GM19035 (cell line): ENCODE measurements around the gene CTPS1.

Source experiments
- ATAC-seq: cut with Tn5 transposase; IDR thresholded peaks from one replicate; pipeline ENCODE4 v1.9.1; 2021; ENCODE audit not compliant: unreplicated experiment

CTPS1 gene

GRCh38 chr1:41022424-41022823, 42.9 kb downstream of the CTPS1 start:
- no peak for ATAC-seq

- ATAC-seq = no peak
These were observed 43.9 kb downstream of the CTPS1 start for GRCh38 chr1:41023279-41023990.

- no peak for ATAC-seq
These were observed 45.5 kb downstream of the CTPS1 start for GRCh38 chr1:41024953-41025352.

GRCh38 chr1:41025979-41026819, 46.7 kb downstream of the CTPS1 start:
- ATAC-seq = no peak

- ATAC-seq = no peak
These were observed 48.6 kb downstream of the CTPS1 start for GRCh38 chr1:41028034-41028642.

- no peak for ATAC-seq
These were observed 51.5 kb downstream of the CTPS1 start for GRCh38 chr1:41030872-41031616.

GRCh38 chr1:41032147-41032546, 52.7 kb downstream of the CTPS1 start:
- no peak for ATAC-seq

GRCh38 chr1:41033272-41033671, 53.8 kb downstream of the CTPS1 start:
- ATAC-seq = no peak

GRCh38 chr1:41037116-41037903, 57.8 kb downstream of the CTPS1 start:
- ATAC-seq = no peak

- ATAC-seq = no peak
These were observed 58.6 kb downstream of the CTPS1 start for GRCh38 chr1:41038110-41038509.

- ATAC-seq = no peak
These were observed 62.2 kb downstream of the CTPS1 start for GRCh38 chr1:41041614-41042270.

GRCh38 chr1:41044187-41044586, 64.7 kb downstream of the CTPS1 start:
- ATAC-seq = no peak

GRCh38 chr1:41045740-41046139, 66.2 kb downstream of the CTPS1 start:
- no peak for ATAC-seq

GRCh38 chr1:41046347-41046775, 66.9 kb downstream of the CTPS1 start:
- no peak for ATAC-seq

- no peak for ATAC-seq
These were observed 69.0 kb downstream of the CTPS1 start for GRCh38 chr1:41048540-41048939.

- ATAC-seq = no peak
These were observed 71.5 kb downstream of the CTPS1 start for GRCh38 chr1:41051022-41051421.

- ATAC-seq = no peak
These were observed 73.8 kb downstream of the CTPS1 start for GRCh38 chr1:41053316-41053715.

GRCh38 chr1:41056907-41057306, 77.4 kb downstream of the CTPS1 start:
- no peak for ATAC-seq
